Measurements from ENCODE around the gene TM9SF3. TPM values are rescaled to one million over a fixed set of nuclear protein-coding genes. Genes with fewer than 3 reads are reported as not detected.

Gene TM9SF3
- total and polyA plus RNA-seq, 2 of the 4 experiments (the other 2 are of a cell fraction) = 33.7 to 61.8 TPM

- peak overlapping the region; percentile 21; the same call in 1 of the 2 replicates for H3K4ac ChIP-seq (ENCODE audit: low read depth, low read length)
- H2AK5ac ChIP-seq (ENCODE audit: low read depth, low read length) = 0 out of 2 replicates have a peak overlapping the region, but pooled peaks have one; percentile 1
- CTCF ChIA-PET = no interaction called here
- H2AK9ac ChIP-seq (replicated peaks; ENCODE audit: low read depth, low read length, poor library complexity) = no peak overlapping the region
- H3K56ac ChIP-seq (ENCODE audit: extremely low read depth, insufficient read depth, low read length) = no peak overlapping the region
- H2AFZ ChIP-seq (replicated peaks; ENCODE audit: low read length, poor library complexity) = peak overlapping the region; percentile 78
- H3K9ac ChIP-seq (ENCODE audit: low read depth, low read length) = peak overlapping the region; percentile 74; the same call in 1 of the 2 replicates
- peak overlapping the region; percentile 91 for H3K4me2 ChIP-seq (ENCODE audit: low read depth, low read length)
- H4K20me1 ChIP-seq (ENCODE audit: insufficient read depth, low read length) = peaks cover 33% of the 10 kb centered on the region
- H3K23ac ChIP-seq (ENCODE audit: low read depth, low read length) = peak overlapping the region; percentile 70; the same call in 1 of the 2 replicates
- ATAC-seq (ENCODE audit: low read depth) = no peak
- H4K5ac ChIP-seq (ENCODE audit: low read depth, low read length) = peak overlapping the region; percentile 75
- TF ChIP-seq BHLHE40 (IDR thresholded peaks at IDR 0.05; ENCODE audit: low read depth, low read length) (no peak), SMC3 (IDR thresholded peaks at IDR 0.05; ENCODE audit: low read depth, low read length) (no peak), MAZ (IDR thresholded peaks at IDR 0.05; ENCODE audit: borderline replicate concordance, low read depth, low read length) (no peak), USF2 (IDR thresholded peaks at IDR 0.05; ENCODE audit: low read depth, low read length) (no peak), CEBPB (IDR thresholded peaks at IDR 0.05; ENCODE audit: low read depth, low read length) (no peak)
- peak overlapping the region; percentile 44; the same call in 1 of the 2 replicates for H3K18ac ChIP-seq (ENCODE audit: low read depth, low read length)
- H3K4me1 ChIP-seq (ENCODE audit: control insufficient read depth, insufficient read depth, low read length) = peaks cover 11% of the 10 kb centered on the region
- peak overlapping the region; percentile 18; the same call in 1 of the 3 replicates for H2BK15ac ChIP-seq (ENCODE audit: low read depth, low read length)
- peak overlapping the region; percentile 82 for H2BK5ac ChIP-seq (ENCODE audit: low read depth, low read length, poor library complexity, severe bottlenecking)
- H3K36me3 ChIP-seq (ENCODE audit: control insufficient read depth, insufficient read depth, low read length) = no peaks in the 10 kb centered on the region
- dilution Hi-C loops (cut with HindIII; ENCODE audit: low sequenced_read_pairs, unreplicated experiment) = no loop called here
- H3K9me1 ChIP-seq (ENCODE audit: insufficient read depth, low read length) = peaks cover 4% of the 10 kb centered on the region; the same call in 1 of the 2 replicates
- no peaks in the 10 kb centered on the region for H3K27me3 ChIP-seq (ENCODE audit: control insufficient read depth, insufficient read depth, low read length)
- peak overlapping the region; percentile 48; the same call in 1 of the 2 replicates for H3K14ac ChIP-seq (replicated peaks; ENCODE audit: low read depth, low read length)
- H4K91ac ChIP-seq (ENCODE audit: insufficient read depth, low read depth, low read length) = peak overlapping the region; percentile 13; the same call in 1 of the 2 replicates
- H3K79me1 ChIP-seq (ENCODE audit: low read depth in 1 of 2, low read length in 2 of 2) = peaks cover 0 to 18% of the 10 kb centered on the region in 2 experiments; a peak in 2 of 4 replicates
- H4K8ac ChIP-seq (ENCODE audit: low read depth in 2 of 2, low read length in 2 of 2) = peak overlapping the region; percentile 74 to 76
- peak overlapping the region; percentile 78; the same call in 1 of the 2 replicates for H3K4me3 ChIP-seq (ENCODE audit: insufficient read depth, low read depth, low read length)
- peak overlapping the region; percentile 29 for H2BK120ac ChIP-seq (ENCODE audit: low read depth, low read length)
- DNase-seq = no peak
- no peaks in the 10 kb centered on the region for H3K9me3 ChIP-seq (ENCODE audit: control insufficient read depth, insufficient read depth, low read length)
- peak overlapping the region; percentile 35 for H2BK20ac ChIP-seq (ENCODE audit: low read depth, low read length)
- no peak overlapping the region; the same call in 1 of the 2 replicates for H3K27ac ChIP-seq (ENCODE audit: insufficient read depth, low read length)
- intact Hi-C loops (cut with micrococcal nuclease) = loop anchor here (5.0 kb wide), 1 partner anchor 94 kb away; no protein-coding TSS in a partner anchor
- no CpG with 5 or more reads among the region's 4 CpGs for WGBS, 2 experiments (ENCODE audit: extremely low coverage in 2 of 2, insufficient read length in 1 of 2)
- in situ Hi-C loops (cut with MboI; ENCODE audit: low sequenced_read_pairs) = no loop called here
- BruUV-seq (replicated peaks) = no TSS peak
- POLR2A ChIA-PET (ENCODE audit: unreplicated experiment) = no interaction called here
Observed at GRCh38 chr10:96588060-96588554, 1.3 kb upstream of the TM9SF3 start.
